A549 (cell line): Measurements from ENCODE around the gene NIFK.

ENCODE experiments used
- ESRRA ChIP-seq: fragments of 150-350 bp; IDR thresholded peaks from 2 replicates; pipeline ENCODE4 v1.6.1; 2014; ENCODE audit warnings: mild to moderate bottlenecking, low read length, borderline replicate concordance
- KDM1A ChIP-seq: fragments of 200-600 bp; sonication (generic); IDR thresholded peaks from 2 replicates; pipeline ENCODE4 v1.6.1; 2016; ENCODE audit warnings: low read depth, mild to moderate bottlenecking
- NFE2L2 ChIP-seq: fragments of 150-350 bp; conservative IDR thresholded peaks from 2 replicates; pipeline ENCODE4 v1.6.1; 2014; ENCODE audit warnings: low read length
- POLR2AphosphoS2 ChIP-seq: conservative IDR thresholded peaks from 2 replicates; pipeline ENCODE4 v1.6.1; 2012; ENCODE audit warnings: low read length, improper control_type of control experiment, inconsistent platforms
- RAD21 ChIP-seq, 2 experiments: fragments of >200 bp in 1 of 2; sonication (Bioruptor Twin) in 1 of 2; formaldehyde crosslinking in 1 of 2; IDR thresholded peaks in 1 of 2; conservative IDR thresholded peaks in 1 of 2; 2 replicates in 1 of 2; 3 replicates in 1 of 2; pipeline ENCODE4 v1.6.1; 2012 to 2018; ENCODE audit warnings: inconsistent platforms in 1 of 2
- ZFP36 ChIP-seq: fragments of 450-650 bp; IDR thresholded peaks from 2 replicates; pipeline ENCODE4 v1.6.1; 2014; ENCODE audit warnings: borderline replicate concordance; ENCODE audit not compliant: partially characterized antibody
- TF ChIP-seq, protein P1 (sequence below): fragments of >200 bp; sonication (Bioruptor Twin); formaldehyde crosslinking; IDR thresholded peaks from 3 replicates; pipeline ENCODE4 v1.5.1; 2016
- TF ChIP-seq, protein P2 (sequence below): IDR thresholded peaks from 2 replicates; pipeline ENCODE4 v1.6.1; 2012; ENCODE audit warnings: low read depth, borderline replicate concordance
- TF ChIP-seq, protein P3 (sequence below): fragments of 200-600 bp; sonication (generic); IDR thresholded peaks from 2 replicates; pipeline ENCODE4 v1.6.1; 2016; ENCODE audit warnings: antibody characterized with exemption, mild to moderate bottlenecking, moderate library complexity
- TF ChIP-seq, protein P4 (sequence below): fragments of 150-350 bp; IDR thresholded peaks from 2 replicates; pipeline ENCODE4 v1.6.1; 2014; ENCODE audit warnings: low read depth, mild to moderate bottlenecking, low read length

DNA sequence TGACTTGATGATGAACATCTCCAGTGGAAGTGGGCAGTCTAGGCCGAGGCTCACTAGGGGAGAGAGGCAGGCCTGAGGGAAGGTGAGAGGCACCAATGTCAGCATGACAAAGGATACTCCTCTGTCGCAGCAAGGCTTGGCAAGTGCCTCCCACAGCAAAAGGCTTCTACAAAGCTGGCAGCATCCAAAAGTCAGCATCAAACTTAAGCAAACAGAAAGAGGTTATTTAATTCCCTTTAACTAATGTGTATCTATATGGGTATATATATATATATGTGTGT lies 41.6 kb downstream of the NIFK start:
- TF ChIP-seq ESRRA: no peak
- TF ChIP-seq, protein P1, sequence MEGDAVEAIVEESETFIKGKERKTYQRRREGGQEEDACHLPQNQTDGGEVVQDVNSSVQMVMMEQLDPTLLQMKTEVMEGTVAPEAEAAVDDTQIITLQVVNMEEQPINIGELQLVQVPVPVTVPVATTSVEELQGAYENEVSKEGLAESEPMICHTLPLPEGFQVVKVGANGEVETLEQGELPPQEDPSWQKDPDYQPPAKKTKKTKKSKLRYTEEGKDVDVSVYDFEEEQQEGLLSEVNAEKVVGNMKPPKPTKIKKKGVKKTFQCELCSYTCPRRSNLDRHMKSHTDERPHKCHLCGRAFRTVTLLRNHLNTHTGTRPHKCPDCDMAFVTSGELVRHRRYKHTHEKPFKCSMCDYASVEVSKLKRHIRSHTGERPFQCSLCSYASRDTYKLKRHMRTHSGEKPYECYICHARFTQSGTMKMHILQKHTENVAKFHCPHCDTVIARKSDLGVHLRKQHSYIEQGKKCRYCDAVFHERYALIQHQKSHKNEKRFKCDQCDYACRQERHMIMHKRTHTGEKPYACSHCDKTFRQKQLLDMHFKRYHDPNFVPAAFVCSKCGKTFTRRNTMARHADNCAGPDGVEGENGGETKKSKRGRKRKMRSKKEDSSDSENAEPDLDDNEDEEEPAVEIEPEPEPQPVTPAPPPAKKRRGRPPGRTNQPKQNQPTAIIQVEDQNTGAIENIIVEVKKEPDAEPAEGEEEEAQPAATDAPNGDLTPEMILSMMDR: no peak
- TF ChIP-seq, protein P2, sequence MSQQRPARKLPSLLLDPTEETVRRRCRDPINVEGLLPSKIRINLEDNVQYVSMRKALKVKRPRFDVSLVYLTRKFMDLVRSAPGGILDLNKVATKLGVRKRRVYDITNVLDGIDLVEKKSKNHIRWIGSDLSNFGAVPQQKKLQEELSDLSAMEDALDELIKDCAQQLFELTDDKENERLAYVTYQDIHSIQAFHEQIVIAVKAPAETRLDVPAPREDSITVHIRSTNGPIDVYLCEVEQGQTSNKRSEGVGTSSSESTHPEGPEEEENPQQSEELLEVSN: no peak
- no peak for TF ChIP-seq KDM1A
- TF ChIP-seq, protein P3, sequence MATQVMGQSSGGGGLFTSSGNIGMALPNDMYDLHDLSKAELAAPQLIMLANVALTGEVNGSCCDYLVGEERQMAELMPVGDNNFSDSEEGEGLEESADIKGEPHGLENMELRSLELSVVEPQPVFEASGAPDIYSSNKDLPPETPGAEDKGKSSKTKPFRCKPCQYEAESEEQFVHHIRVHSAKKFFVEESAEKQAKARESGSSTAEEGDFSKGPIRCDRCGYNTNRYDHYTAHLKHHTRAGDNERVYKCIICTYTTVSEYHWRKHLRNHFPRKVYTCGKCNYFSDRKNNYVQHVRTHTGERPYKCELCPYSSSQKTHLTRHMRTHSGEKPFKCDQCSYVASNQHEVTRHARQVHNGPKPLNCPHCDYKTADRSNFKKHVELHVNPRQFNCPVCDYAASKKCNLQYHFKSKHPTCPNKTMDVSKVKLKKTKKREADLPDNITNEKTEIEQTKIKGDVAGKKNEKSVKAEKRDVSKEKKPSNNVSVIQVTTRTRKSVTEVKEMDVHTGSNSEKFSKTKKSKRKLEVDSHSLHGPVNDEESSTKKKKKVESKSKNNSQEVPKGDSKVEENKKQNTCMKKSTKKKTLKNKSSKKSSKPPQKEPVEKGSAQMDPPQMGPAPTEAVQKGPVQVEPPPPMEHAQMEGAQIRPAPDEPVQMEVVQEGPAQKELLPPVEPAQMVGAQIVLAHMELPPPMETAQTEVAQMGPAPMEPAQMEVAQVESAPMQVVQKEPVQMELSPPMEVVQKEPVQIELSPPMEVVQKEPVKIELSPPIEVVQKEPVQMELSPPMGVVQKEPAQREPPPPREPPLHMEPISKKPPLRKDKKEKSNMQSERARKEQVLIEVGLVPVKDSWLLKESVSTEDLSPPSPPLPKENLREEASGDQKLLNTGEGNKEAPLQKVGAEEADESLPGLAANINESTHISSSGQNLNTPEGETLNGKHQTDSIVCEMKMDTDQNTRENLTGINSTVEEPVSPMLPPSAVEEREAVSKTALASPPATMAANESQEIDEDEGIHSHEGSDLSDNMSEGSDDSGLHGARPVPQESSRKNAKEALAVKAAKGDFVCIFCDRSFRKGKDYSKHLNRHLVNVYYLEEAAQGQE: no peak
- TF ChIP-seq ZFP36: no peak
- TF ChIP-seq, protein P4, sequence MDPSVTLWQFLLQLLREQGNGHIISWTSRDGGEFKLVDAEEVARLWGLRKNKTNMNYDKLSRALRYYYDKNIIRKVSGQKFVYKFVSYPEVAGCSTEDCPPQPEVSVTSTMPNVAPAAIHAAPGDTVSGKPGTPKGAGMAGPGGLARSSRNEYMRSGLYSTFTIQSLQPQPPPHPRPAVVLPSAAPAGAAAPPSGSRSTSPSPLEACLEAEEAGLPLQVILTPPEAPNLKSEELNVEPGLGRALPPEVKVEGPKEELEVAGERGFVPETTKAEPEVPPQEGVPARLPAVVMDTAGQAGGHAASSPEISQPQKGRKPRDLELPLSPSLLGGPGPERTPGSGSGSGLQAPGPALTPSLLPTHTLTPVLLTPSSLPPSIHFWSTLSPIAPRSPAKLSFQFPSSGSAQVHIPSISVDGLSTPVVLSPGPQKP: no peak
- no peak for TF ChIP-seq NFE2L2
- no peak for TF ChIP-seq POLR2AphosphoS2
- TF ChIP-seq RAD21 (conservative IDR thresholded peaks at IDR 0.05 in 1 of 2, IDR thresholded peaks at IDR 0.05 in 1 of 2): no peak
